Stimulated activated CD8-positive, alpha-beta memory T cell treated with anti-CD3 and anti-CD28 coated beads, Interleukin-7, amount 100 ng/mL, for 4 hours (primary cell): ENCODE measurements around the gene CIDEA.

Experiments
- DNase-seq, 2 donors: peaks; one replicate each; pipeline ENCODE4 v3.0.0-alpha.2; 2020; ENCODE audit warnings: low read depth in 2 of 2

The CIDEA gene

DNA sequence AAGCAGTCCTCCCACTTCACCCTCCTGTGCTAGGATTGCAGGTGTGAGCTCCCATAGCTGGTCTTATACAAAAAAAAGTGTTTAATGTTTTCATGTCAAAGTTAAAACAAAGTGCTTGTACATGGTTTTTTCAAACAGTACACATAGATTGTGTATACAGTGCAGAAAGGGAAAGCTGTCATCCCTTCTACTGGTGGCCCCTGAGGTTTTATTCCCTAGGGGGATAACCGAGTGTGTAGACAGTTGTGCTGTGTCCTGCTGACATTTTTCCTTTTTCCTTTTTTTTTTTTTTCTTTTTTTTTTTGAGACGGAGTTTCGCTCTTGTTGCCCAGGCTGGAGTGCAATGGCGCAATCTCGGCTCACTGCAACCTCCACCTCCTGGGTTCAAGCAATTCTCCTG is 64.7 kb downstream of the CIDEA start:
- no peak for DNase-seq

DNA sequence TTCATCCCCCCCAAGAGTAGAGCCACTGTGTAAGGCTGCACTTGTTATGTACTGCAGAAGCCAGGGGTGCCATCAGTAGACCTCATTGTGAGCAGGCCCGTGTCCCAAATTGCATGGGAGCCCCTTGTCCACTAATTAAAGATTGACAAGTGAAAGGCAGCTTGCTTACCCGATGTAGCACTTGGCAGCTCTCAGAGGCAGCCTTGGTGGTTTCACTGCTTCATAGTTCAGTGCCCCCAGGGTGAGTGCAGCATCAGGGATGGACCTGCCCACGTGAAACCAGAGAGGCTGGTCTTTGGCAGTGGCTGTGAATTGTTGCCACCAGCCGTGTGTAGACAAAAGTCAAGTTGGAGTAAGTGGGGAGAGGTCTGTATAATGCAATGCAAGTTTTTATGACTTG is 67.2 kb downstream of the CIDEA start:
- DNase-seq = no peak

DNA sequence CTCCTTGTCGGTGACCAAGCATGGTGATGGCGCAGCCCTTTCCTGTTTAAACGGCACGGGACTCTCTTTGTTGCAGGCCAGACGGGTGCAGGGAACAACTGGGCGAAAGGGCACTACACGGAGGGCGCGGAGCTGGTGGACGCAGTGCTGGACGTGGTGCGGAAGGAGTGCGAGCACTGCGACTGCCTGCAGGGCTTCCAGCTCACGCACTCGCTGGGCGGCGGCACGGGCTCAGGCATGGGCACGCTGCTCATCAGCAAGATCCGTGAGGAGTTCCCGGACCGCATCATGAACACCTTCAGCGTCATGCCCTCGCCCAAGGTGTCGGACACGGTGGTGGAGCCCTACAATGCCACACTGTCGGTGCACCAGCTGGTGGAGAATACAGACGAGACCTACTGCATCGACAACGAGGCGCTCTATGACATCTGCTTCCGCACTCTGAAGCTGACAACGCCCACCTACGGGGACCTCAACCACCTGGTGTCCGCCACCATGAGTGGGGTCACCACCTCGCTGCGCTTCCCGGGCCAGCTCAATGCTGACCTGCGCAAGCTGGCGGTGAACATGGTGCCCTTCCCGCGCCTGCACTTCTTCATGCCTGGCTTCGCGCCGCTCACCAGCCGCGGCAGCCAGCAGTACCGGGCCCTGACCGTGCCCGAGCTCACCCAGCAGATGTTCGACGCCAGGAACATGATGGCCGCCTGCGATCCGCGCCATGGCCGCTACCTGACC is 71.0 kb downstream of the CIDEA start:
- no peak for DNase-seq

DNA sequence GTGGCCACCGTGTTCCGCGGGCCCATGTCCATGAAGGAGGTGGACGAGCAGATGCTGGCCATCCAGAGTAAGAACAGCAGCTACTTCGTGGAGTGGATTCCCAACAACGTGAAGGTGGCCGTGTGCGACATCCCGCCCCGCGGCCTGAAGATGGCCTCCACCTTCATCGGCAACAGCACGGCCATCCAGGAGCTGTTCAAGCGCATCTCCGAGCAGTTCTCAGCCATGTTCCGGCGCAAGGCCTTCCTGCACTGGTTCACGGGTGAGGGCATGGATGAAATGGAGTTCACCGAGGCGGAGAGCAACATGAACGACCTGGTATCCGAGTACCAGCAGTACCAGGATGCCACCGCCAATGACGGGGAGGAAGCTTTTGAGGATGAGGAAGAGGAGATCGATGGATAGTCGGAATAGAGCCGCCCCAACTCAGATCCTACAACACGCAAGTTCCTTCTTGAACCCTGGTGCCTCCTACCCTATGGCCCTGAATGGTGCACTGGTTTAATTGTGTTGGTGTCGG is 71.6 kb downstream of the CIDEA start:
- DNase-seq = no peak

DNA sequence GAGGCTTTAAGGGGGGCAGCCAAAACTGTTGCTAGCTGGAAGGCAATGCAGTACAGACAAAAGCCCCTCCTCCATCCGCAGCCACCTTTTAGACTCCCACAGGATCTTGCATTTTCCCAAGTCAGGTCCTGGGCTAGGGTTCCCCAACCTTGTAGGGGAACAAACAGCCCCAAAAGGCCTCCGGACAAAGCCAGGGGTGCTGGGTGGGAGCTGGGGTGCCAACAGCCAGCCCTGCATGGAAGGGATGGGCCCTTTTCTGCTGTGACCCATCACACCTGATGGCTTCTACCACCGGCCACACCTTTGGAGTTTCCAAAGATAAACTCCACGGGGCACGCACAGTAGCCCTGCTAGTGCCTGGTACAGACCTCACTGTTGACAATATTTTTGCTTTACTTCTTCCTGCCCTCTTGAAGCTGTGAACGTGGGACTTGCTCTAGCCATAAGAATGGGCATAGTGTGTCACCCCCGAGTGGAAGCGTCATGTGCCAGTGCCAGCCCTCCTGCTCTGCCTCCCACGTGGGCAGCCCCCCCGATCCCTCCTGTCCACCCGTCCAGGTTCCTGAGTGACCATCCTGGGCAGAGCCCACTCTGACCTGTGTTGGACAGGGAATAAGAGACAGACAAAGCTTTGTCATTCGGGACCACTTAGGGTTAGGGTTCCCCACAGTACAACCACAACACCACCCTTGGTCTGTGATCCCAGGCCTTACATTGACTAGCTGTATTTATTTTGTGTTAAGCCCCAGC is 72.7 kb downstream of the CIDEA start:
- DNase-seq = no peak
